ENCODE measurements around the gene SYT17. TPM values are rescaled to one million over a fixed set of nuclear protein-coding genes. Genes with fewer than 3 reads are reported as not detected.

Gene SYT17
- total RNA-seq, 4 donors from 2014 or later: 4.2 to 9.0 (median 6.3) TPM

GRCh38 chr16:19210968-19211367, 42.9 kb downstream of the SYT17 start:
- no peak for TF ChIP-seq POLR2AphosphoS5 (IDR thresholded peaks at IDR 0.05)
- TF ChIP-seq EP300 (IDR thresholded peaks at IDR 0.05): no peak
- no peak for TF ChIP-seq POLR2A (IDR thresholded peaks at IDR 0.05)
- TF ChIP-seq CTCF (IDR thresholded peaks at IDR 0.05): no peak
- ATAC-seq: no peak
- H3K27me3 ChIP-seq: no peaks in the 10 kb centered on the region
- H3K4me3 ChIP-seq: no peak overlapping the region
- H3K9me3 ChIP-seq: no peaks in the 10 kb centered on the region
- no peaks in the 10 kb centered on the region for H3K36me3 ChIP-seq
- 64 to 82% methylated on average over 8 to 12 of the region's 12 CpGs for WGBS, 2 donors (ENCODE audit: low coverage in 1 of 2)
- no peak overlapping the region for H3K27ac ChIP-seq
- H3K4me1 ChIP-seq: no peaks in the 10 kb centered on the region

GRCh38 chr16:19212059-19212458, 44.0 kb downstream of the SYT17 start:
- Histone ChIP-seq H3K4me1 (no peaks in the 10 kb centered on the region), H3K27ac (no peak overlapping the region), H3K27me3 (no peaks in the 10 kb centered on the region), H3K4me3 (no peak overlapping the region), H3K9me3 (no peaks in the 10 kb centered on the region), H3K36me3 (no peaks in the 10 kb centered on the region)
- WGBS, 2 donors (ENCODE audit: low coverage in 1 of 2): 75 to 100% methylated on average over 2 to 5 of the region's 5 CpGs
- ATAC-seq: no peak
- no peak for TF ChIP-seq POLR2A (IDR thresholded peaks at IDR 0.05)
- TF ChIP-seq EP300 (IDR thresholded peaks at IDR 0.05): no peak
- no peak for TF ChIP-seq POLR2AphosphoS5 (IDR thresholded peaks at IDR 0.05)
- TF ChIP-seq CTCF (IDR thresholded peaks at IDR 0.05): no peak

- no peaks in the 10 kb centered on the region for H3K9me3 ChIP-seq
- H3K4me3 ChIP-seq: no peak overlapping the region
- H3K36me3 ChIP-seq: no peaks in the 10 kb centered on the region
- ATAC-seq: no peak
- H3K4me1 ChIP-seq: no peaks in the 10 kb centered on the region
- H3K27ac ChIP-seq: no peak overlapping the region
- no peaks in the 10 kb centered on the region for H3K27me3 ChIP-seq
- TF ChIP-seq EP300 (IDR thresholded peaks at IDR 0.05): no peak
- TF ChIP-seq CTCF (IDR thresholded peaks at IDR 0.05): no peak
- no peak for TF ChIP-seq POLR2AphosphoS5 (IDR thresholded peaks at IDR 0.05)
- TF ChIP-seq POLR2A (IDR thresholded peaks at IDR 0.05): no peak
Observed at GRCh38 chr16:19213885-19214284, 45.8 kb downstream of the SYT17 start.

- Histone ChIP-seq H3K27ac (no peak overlapping the region), H3K4me3 (no peak overlapping the region), H3K9me3 (no peaks in the 10 kb centered on the region), H3K36me3 (no peaks in the 10 kb centered on the region), H3K27me3 (no peaks in the 10 kb centered on the region), H3K4me1 (no peaks in the 10 kb centered on the region)
- TF ChIP-seq POLR2AphosphoS5 (IDR thresholded peaks at IDR 0.05): no peak
- TF ChIP-seq POLR2A (IDR thresholded peaks at IDR 0.05): no peak
- WGBS, 2 donors (ENCODE audit: low coverage in 1 of 2): 40 to 91% methylated on average over 1 to 5 of the region's 5 CpGs
- ATAC-seq: no peak
Observed at GRCh38 chr16:19215705-19216104, 47.7 kb downstream of the SYT17 start.

- WGBS, 2 donors (ENCODE audit: low coverage in 1 of 2): 61 to 100% methylated on average over 1 to 4 of the region's 4 CpGs
- TF ChIP-seq EP300 (IDR thresholded peaks at IDR 0.05): no peak
- no peak for TF ChIP-seq POLR2AphosphoS5 (IDR thresholded peaks at IDR 0.05)
- no peak for TF ChIP-seq POLR2A (IDR thresholded peaks at IDR 0.05)
- TF ChIP-seq CTCF (IDR thresholded peaks at IDR 0.05): no peak
- Histone ChIP-seq H3K27me3 (no peaks in the 10 kb centered on the region), H3K4me1 (no peaks in the 10 kb centered on the region), H3K27ac (no peak overlapping the region), H3K4me3 (no peak overlapping the region), H3K9me3 (no peaks in the 10 kb centered on the region), H3K36me3 (no peaks in the 10 kb centered on the region)
- no peak for ATAC-seq
Observed at GRCh38 chr16:19218581-19218980, 50.5 kb downstream of the SYT17 start.
